Measurements from ENCODE around the gene LRMDA.
"Not testable (repeated sequence)": the region's sequence is repeated elsewhere in the genome, so short reads cannot be mapped to it uniquely, and the experiment has no call there.

LRMDA gene

DNA sequence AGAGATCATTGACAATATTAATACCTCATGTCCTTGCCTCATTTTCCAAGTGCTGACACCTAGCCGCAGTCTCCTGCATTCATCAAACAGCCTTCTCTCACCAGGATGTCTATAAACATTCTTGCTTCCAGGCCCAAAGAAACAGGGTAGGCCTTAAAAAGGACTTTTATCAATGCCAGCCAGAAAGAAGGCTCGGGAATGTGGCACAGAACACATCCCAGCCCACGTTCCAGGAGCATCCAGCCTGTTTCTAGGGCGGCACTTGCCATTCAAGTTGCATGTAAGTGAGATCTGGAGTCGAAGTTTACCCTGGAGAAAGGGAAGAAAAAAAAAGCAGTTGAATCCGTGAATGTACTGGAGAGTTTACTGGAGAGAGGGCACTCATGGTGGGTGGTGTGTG lies 1123.1 kb downstream of the LRMDA start:
- DNase-seq = no peak

DNA sequence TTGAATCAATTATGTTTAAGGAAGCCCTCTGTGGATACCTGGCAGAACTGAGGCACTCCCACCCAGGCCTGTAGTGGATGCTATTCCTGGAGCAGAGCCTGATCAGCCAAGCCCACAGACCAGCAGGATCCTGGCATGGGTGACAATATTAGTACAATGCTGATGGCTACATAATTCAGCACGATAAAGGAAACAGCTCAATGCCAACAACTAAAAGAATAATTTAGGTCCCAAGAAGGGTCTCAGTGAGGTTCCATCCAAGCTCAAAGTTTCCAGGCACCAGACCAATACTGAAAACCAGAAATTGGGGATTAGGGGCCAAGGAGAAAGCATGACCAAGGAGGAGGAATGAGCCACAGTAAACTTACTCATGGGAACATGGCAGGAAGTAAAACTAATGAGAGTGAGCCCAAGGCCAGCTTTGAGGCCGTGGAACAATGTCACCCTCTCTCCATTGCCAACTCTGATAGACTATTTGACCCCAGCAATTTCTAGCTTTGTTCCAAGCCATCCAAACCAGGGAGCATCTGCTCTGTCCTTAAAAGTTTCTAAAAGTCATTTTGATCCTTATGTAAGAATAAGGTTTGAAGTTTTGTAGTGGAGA lies 1123.7 kb downstream of the LRMDA start:
- no peak for DNase-seq

DNA sequence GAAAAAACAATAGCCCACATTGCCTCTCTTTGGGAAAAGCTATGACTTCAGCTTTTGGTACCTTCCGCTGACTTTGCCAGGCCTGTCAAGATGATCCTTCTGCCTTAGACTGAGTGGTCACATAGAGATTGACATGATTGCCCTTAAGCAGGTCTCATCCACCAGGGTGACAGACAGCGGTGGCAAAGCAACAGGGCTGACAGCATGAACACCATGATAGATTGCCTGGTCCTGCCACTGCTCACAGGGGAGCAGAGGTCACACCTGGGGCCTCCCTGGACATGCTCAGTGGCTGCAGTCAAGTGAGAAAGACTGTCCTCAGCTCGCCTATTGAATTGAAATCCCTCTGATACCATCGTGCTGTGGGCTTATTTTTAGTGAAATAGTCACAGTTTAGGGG lies 1125.9 kb downstream of the LRMDA start:
- DNase-seq = no peak

DNA sequence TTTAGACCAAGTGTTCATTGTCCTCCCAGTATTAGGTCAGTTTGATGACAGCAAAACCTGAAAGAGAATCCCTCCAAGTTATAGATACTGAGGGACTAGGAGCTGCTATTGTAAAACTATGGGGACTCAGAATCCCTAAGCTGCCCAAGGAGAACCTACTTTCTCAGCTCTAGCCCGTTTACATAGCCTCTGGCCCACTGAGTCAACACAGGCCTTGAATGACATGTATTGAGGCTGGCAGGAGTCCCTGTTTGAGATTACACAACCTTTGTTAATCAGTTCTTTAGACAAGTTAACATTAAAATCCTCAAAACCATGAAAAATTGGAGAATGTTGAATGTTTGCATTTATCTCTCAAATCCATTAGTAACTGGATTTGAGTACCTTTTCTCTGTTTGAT lies 1127.2 kb downstream of the LRMDA start:
- no peak for DNase-seq

DNA sequence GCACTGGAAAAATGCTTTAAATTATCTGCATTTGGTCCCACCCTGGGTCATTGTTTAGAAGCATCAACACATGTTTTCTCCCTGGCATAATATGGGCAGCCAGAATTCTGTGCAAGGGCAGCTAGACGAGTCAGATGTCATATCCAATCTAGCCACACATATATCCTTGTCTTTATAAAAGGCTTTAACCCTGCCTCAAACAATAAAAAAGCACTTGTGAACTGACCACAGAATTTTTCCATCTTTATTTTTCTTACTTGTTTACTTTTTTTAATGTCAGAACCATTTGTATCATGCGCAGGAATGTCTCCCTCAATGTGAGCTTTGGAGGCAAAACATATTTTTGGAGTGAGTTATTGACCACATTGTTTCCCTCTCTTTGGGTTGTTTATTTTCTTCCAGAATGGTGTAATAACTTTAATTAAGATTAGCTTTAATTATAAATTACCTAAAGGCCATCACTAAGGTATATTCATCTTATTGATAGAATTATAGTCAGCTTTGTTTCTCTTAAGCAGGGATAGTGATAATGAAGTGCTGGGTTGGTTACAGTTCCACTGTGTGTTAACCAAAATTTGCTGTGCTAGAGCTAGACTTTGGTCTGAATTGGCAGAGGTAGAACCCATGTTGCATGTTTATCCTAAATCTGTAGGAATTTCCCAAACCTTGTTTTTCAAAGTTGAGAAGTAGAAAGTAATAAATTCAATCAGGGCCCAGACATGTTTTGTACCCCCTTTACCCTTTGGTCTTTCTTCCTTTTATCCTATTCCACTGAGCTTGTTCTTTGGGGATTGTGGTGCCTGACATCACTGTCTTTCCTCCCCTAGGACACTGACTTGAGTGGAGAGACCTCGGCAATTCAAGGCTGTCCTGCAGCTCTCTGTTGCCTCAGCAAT lies 1127.8 kb downstream of the LRMDA start:
- DNase-seq = no peak

DNA sequence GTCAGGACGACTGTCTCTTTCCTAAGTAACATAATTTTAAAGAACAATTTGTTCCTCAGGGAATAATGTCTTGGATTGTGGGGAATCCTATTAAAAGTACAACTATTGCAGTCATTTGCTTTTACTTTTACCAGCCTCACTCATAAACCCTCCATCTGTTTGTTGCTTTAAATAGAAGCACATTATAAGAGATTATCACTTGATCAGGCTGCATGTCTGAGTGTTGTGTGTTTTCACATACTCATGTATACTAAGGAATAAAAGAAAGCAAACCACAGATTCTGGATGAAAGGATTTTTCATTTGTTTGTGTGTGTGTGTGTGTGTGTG lies 1128.4 kb downstream of the LRMDA start:
- DNase-seq = no peak

DNA sequence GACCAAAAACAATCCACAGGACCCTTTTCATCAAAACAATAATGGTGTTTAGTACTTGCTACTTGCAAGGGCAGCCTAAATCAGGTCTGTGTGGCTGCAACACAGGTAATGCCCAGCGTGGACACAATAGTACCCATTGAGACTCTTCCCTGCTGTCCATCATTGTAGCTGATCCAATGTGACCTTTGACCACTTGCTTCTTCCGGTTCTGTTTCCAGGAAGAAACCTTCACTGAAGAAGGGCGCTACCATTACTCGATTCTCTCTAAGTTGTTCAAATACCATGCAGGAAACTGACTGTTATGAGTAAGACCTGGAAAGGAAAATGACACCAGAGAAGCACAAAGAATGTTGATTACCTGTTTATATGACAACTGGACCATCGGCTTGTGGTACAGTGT lies 1128.9 kb downstream of the LRMDA start:
- no peak for DNase-seq

DNA sequence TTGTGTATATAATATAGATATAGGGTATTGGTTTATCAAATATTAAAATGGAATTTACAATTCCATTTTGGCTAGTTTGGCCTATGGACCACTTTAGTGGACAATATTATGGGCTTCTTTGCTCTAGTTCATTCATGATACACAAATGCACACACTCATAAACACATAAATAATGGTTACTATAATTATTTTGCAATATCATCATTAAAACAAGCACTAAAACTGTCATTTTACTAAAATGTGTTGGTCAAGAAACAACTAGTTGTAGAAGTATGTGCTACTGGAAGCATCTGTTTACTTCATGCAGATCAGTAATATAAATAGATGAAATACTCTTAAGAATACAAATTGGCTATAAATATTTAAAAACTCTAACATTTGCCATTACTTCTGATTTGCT lies 1131.9 kb downstream of the LRMDA start:
- no peak for DNase-seq

DNA sequence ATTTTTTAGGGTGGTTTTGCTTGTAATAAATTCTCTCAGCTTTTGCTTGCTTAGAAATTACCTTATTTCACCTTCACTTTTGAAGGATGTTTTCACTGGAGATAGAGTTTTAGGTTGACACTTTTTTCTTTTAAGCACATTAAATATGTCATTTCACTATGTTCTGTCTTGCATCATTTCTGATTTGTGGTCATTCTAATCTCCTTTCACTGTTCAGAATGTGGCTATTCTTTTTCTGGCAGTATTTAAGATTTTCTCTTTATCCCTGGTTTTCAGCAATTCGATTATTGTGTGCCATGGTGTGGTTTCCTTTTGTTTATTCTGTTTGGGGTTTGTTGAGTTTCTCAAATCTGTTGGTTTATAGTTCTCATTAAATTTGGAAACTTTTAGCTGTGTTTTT lies 1140.6 kb downstream of the LRMDA start:
- no peak for DNase-seq

DNA sequence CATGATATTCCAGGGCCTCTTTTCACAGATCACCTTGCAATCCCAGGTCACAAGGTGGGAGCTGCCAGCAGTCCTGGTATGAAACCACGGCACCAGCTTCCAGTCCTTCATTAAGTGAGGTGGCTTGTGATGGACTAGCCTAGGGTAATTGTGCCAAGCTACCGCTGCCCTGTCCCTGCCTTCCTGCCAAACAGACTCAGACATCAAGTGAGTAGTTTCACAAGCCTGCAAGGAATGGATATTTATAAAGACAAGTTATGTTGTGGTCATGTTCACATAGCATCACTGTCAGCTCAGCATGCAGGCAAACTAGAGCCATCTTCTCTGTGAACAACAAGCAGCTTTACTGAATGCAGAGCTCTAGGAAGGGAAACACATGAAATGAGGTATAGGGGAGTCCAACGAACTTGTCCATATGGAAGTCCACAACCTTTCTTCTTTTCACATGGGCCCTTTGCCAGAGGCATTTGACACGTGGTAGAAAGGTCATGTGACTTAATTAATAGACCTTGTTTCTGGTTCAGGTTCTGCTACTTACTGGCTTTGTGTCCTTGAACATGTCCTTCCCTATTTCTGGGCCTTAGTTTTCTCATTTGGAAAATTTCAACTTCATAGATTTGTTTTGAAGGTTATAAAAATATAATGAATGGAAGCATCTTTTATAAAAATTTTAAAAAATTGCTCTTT lies 1145.0 kb downstream of the LRMDA start:
- no peak for DNase-seq

DNA sequence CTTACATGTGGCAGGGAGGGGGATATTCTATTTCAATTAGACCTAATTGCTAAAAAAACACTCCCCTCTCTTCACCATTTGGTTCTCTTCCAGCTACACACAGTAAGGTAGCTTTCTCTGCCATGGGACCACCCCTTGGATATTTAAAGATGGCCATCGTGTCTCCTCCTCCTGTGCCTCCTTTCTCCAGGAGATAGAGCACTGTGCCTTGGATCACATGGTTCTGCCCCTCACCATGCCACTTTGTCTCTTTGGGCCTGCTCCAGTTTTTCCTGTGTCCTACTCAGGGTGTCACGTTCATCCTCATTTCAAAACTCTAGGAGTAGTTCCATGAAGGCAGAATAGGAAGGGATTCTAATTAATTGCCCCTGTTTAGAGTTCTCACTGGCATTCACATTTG lies 1146.0 kb downstream of the LRMDA start:
- DNase-seq = no peak

DNA sequence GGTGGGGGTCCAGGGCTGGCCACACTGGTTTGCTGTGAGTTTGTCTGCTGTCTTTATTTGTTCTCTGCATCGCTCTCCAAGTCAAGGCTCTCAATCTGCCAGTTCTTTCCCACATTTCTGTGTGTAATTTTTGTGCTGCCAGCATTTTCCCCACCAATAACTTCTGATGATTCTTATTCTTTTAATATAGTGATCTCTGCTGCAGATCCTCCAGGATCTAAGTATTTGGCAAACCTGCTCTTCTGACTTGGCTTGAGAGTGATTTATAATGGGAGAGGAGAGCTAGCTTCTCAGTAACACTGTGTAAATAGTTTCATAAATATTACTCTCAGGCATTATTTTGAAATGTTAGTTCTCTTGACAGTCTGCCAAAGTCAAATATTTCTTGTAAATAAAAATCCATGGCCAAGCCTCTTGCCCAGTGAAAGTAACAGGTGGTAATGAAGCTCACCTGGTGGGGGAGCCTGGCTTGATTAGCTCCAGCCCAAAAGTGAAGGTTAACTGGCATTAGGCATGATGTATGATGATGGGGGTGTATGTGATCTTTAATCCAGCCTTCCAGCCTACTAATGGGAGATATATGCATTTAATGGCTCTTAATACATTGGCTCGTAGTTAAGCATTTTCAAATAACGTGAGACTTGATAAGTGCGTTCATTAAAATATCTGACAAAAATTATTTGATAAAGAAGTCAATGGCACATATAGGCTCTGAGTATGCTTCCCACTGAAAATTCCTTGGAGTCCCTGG lies 1150.3 kb downstream of the LRMDA start:
- no peak for DNase-seq

DNA sequence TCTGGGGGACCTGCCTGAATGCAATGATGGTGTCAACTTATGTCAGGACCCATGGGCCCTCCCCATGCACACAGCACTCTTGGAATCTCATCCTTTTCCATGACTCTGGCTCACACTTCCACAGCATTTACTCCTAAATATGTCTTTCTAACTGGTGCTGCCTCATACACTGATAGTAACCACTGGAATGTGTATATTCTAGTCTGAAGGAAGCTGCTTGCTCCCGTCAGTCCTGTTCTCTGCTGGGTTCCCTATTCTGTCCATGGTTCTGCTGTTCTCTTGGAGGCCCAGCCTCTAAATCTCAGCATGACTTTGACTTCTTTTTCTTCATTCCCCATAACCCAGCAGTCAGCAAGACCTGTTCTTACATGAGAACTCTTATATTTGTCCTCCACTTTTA lies 1151.1 kb downstream of the LRMDA start:
- no peak for DNase-seq

DNA sequence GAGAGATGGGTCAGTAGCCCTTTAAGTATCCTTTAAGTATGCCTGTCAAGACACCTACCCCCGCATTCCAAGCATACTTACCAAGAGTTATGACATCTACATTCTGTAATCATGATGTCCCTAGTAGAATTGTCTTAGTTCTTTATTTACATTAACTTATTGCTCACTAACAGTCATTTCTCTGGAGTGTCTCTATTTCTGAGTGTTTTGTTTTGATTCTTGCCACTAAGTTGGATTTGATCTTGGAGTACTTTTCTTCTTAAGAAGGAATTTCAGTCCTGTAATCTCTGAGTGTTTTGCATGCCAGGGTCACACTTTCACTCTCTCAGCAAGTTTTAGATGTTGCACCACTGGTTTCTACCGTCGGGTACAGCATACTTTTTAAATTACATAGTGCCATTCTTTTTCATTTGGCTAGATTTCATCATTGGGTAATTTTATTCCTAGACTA lies 1152.3 kb downstream of the LRMDA start:
- no peak for DNase-seq

DNA sequence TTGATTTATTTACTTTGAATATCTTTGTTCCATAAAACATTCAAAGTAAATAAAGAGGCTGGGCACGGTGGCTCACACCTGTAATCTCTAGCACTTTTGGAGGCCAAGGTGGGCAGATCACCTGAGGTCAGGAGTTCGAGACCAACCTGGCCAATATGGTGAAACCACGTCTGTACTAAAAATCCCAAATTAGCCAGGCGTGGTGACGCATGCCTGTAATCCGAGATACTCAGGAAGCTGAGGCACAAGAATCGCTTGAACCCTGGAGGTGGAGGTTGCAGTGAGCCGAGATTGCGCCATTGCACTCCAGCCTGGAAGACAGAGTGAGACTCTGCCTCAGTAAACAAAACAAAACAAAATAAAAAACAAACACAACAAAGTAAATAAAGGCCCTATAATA lies 1153.0 kb downstream of the LRMDA start:
- not testable (repeated sequence) for DNase-seq

Measured in CD4-positive, alpha-beta T cell treated with Interleukin-1 beta for 1 hour (primary cell).